Nephron (organoid): ENCODE results near the gene SLC8A1.
A peak's percentile ranks its signal among the peaks of the same experiment; 100 is the strongest.

ENCODE experiments used
- H3K27ac Mint-ChIP-seq, 3 experiments: 2 replicates each; pipeline ENCODE4 v1.8.0; 2020; ENCODE audit warnings: mixed read lengths in 3 of 3, mild to moderate bottlenecking in 2 of 3, moderate library complexity in 1 of 3
- H3K27me3 Mint-ChIP-seq: 2 replicates; pipeline ENCODE4 v1.8.0; 2021; ENCODE audit warnings: low read depth, mild to moderate bottlenecking, moderate library complexity, mixed read lengths
- H3K36me3 Mint-ChIP-seq: 2 replicates; pipeline ENCODE4 v1.8.0; 2020; ENCODE audit warnings: low read depth, mixed read lengths
- H3K4me1 Mint-ChIP-seq: 2 replicates; pipeline ENCODE4 v1.8.0; 2020; ENCODE audit warnings: mixed read lengths
- H3K4me3 Mint-ChIP-seq, 3 experiments: 2 replicates each; pipeline ENCODE4 v1.8.0; 2020; ENCODE audit warnings: mild to moderate bottlenecking in 3 of 3, mixed read lengths in 3 of 3, moderate library complexity in 2 of 3
- H3K9me3 Mint-ChIP-seq: 2 replicates; pipeline ENCODE4 v1.8.0; 2020; ENCODE audit warnings: mixed read lengths
- CTCF ChIP-seq, 3 experiments: fragments of 200-600 bp; sonication (generic); IDR thresholded peaks; one replicate each; pipeline ENCODE4 v1.5.0; 2021; ENCODE audit warnings: antibody characterized with exemption in 3 of 3; ENCODE audit not compliant: unreplicated experiment in 3 of 3

The SLC8A1 gene

GRCh38 chr2:40401896-40402295 lies 50.0 kb downstream of the SLC8A1 start:
- peaks cover 8% of the 10 kb centered on the region for H3K36me3 Mint-ChIP-seq
- H3K27me3 Mint-ChIP-seq = no peaks in the 10 kb centered on the region
- no peak overlapping the region for H3K27ac Mint-ChIP-seq

GRCh38 chr2:40400336-40400953 lies 51.4 kb downstream of the SLC8A1 start:
- no peaks in the 10 kb centered on the region for H3K9me3 Mint-ChIP-seq
- no peak overlapping the region for H3K4me3 Mint-ChIP-seq
- peaks cover 5% of the 10 kb centered on the region for H3K36me3 Mint-ChIP-seq
- H3K27me3 Mint-ChIP-seq = no peaks in the 10 kb centered on the region
- peaks cover 7% of the 10 kb centered on the region for H3K4me1 Mint-ChIP-seq
- TF ChIP-seq CTCF (IDR thresholded peaks at IDR 0.05; ENCODE audit: unreplicated experiment in 3 of 3) = no peak
- H3K27ac Mint-ChIP-seq = no peak overlapping the region

More at GRCh38 chr2:40401896-40402295, 50.0 kb downstream of the SLC8A1 start:
- no peak overlapping the region for H3K4me3 Mint-ChIP-seq
- no peaks in the 10 kb centered on the region for H3K9me3 Mint-ChIP-seq
- peaks cover 4% of the 10 kb centered on the region for H3K4me1 Mint-ChIP-seq
- no peak for TF ChIP-seq CTCF (IDR thresholded peaks at IDR 0.05; ENCODE audit: unreplicated experiment in 3 of 3)

GRCh38 chr2:40397765-40398164 lies 54.1 kb downstream of the SLC8A1 start:
- H3K36me3 Mint-ChIP-seq = peaks cover 5% of the 10 kb centered on the region
- no peak overlapping the region for H3K4me3 Mint-ChIP-seq
- no peak overlapping the region for H3K27ac Mint-ChIP-seq
- H3K27me3 Mint-ChIP-seq = no peaks in the 10 kb centered on the region
- H3K4me1 Mint-ChIP-seq = peaks cover 18% of the 10 kb centered on the region
- no peaks in the 10 kb centered on the region for H3K9me3 Mint-ChIP-seq
- no peak for TF ChIP-seq CTCF (IDR thresholded peaks at IDR 0.05; ENCODE audit: unreplicated experiment in 3 of 3)

GRCh38 chr2:40396124-40396523 lies 55.8 kb downstream of the SLC8A1 start:
- Mint-ChIP-seq H3K27me3 (no peaks in the 10 kb centered on the region), H3K36me3 (peaks cover 5% of the 10 kb centered on the region), H3K9me3 (no peaks in the 10 kb centered on the region), H3K4me1 (peaks cover 23% of the 10 kb centered on the region), H3K27ac (peak overlapping the region in 1 of 3 experiments; percentile 31), H3K4me3 (no peak overlapping the region)
- no peak for TF ChIP-seq CTCF (IDR thresholded peaks at IDR 0.05; ENCODE audit: unreplicated experiment in 3 of 3)

GRCh38 chr2:40395169-40396073 lies 56.5 kb downstream of the SLC8A1 start:
- Mint-ChIP-seq H3K9me3 (no peaks in the 10 kb centered on the region), H3K36me3 (peaks cover 5% of the 10 kb centered on the region), H3K27ac (peak overlapping the region; percentile 13 to 58 (median 31)), H3K4me3 (no peak overlapping the region), H3K4me1 (peaks cover 23% of the 10 kb centered on the region), H3K27me3 (no peaks in the 10 kb centered on the region)
- no peak for TF ChIP-seq CTCF (IDR thresholded peaks at IDR 0.05; ENCODE audit: unreplicated experiment in 3 of 3)
